ENCODE results near the gene DDC. TPM values are rescaled to one million over a fixed set of nuclear protein-coding genes. Genes with fewer than 3 reads are reported as not detected.

DDC gene
- total RNA-seq, 1 experiment from 2014 or later = not detected

DNA sequence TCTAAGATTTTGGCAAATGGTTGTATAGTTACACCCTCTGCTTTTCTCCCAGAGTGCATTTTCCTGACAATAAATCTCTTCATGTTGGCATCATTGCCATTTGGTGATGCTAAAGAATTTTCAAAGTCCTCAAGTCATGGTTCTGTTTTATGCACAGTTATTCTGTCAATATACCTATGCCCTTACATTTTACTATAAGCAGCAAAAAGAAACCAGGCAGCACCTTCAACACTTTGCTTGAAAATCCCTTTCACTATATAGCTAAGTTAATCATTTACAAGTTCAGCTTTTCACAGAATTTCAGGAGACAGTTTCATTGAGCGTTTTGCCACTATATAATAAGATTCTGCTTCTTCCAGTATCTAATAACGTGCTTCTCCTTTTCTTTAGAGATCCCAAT, 137.7 kb downstream of the DDC start:
- BruUV-seq (replicated peaks) = no TSS peak
- intact Hi-C loops (cut with micrococcal nuclease; ENCODE audit: unreplicated experiment) = no loop called here

DNA sequence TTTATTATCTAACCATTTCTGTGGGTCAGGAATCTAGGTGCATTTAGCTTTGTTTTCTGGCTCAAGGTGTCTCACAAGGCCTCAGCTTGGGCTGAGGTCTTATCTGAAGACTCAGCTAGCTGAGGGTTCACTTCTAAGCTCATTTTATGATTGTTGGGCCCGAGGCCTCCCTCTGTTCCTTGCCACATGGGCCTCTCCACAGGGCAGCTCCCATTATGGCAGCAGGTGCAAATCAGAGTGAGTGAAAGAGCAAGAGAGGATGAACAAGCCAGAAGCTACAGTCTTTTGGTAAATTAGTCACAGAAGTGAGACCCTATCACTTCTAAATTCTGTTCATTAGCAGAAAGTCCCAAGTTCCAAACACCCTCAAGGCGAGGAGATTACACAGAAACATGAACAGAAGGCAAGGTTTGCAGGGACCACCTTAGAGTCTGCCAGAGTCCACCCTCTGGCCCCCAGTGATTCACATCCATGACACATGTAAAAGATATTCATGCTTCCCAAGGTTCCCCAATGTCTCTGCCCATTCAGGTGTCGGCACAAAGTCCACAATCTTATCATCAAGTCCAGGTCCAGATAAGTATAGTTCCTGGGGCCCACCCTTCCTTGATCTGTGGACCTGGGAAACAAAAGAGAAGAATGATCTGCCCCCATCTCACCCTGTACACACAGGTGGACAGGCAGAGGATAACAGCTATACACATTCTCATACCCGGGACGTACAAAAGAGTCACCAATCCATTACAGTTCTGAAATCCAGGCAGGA, 138.7 kb downstream of the DDC start:
- Histone ChIP-seq H3K79me2 (ENCODE audit: low read depth) (no peaks in the 10 kb centered on the region), H3K27me3 (ENCODE audit: insufficient read depth, low read depth) (peaks cover 5% of the 10 kb centered on the region; the same call in 1 of the 2 replicates), H4K20me1 (ENCODE audit: insufficient read depth) (no peaks in the 10 kb centered on the region), H2AFZ (no peak overlapping the region), H3F3A (ENCODE audit: insufficient read depth, low read depth) (no peaks in the 10 kb centered on the region), H3K27ac (no peak overlapping the region), H3K4me1 (replicated peaks; ENCODE audit: insufficient read depth) (no peaks in the 10 kb centered on the region), H3K4me2 (no peak overlapping the region), H3K9me3 (ENCODE audit: insufficient read depth, low read depth) (no peaks in the 10 kb centered on the region), H3K4me3 (no peak overlapping the region), H3K9me2 (ENCODE audit: insufficient read depth) (no peaks in the 10 kb centered on the region), H3K36me3 (ENCODE audit: low read depth) (no peaks in the 10 kb centered on the region)
- ChIA-PET POLR2A (ENCODE audit: unreplicated experiment) (no interaction called here), CTCF (no interaction called here)
- TF ChIP-seq EZH2 (IDR thresholded peaks at IDR 0.05; ENCODE audit: low read depth) = no peak
- TF ChIP-seq, protein P1, sequence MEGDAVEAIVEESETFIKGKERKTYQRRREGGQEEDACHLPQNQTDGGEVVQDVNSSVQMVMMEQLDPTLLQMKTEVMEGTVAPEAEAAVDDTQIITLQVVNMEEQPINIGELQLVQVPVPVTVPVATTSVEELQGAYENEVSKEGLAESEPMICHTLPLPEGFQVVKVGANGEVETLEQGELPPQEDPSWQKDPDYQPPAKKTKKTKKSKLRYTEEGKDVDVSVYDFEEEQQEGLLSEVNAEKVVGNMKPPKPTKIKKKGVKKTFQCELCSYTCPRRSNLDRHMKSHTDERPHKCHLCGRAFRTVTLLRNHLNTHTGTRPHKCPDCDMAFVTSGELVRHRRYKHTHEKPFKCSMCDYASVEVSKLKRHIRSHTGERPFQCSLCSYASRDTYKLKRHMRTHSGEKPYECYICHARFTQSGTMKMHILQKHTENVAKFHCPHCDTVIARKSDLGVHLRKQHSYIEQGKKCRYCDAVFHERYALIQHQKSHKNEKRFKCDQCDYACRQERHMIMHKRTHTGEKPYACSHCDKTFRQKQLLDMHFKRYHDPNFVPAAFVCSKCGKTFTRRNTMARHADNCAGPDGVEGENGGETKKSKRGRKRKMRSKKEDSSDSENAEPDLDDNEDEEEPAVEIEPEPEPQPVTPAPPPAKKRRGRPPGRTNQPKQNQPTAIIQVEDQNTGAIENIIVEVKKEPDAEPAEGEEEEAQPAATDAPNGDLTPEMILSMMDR (conservative IDR thresholded peaks at IDR 0.05) = no peak
- intact Hi-C loops (cut with micrococcal nuclease; ENCODE audit: unreplicated experiment) = no loop called here
- DNase-seq = no peak
- no TSS peak for BruUV-seq (replicated peaks)

More for the DNA sequence above, 137.7 kb downstream of the DDC start:
- no peaks in the 10 kb centered on the region for H3K9me3 ChIP-seq (ENCODE audit: insufficient read depth, low read depth)
- H3F3A ChIP-seq (ENCODE audit: insufficient read depth, low read depth) = no peaks in the 10 kb centered on the region
- DNase-seq = no peak
- no peaks in the 10 kb centered on the region for H3K79me2 ChIP-seq (ENCODE audit: low read depth)
- no peaks in the 10 kb centered on the region for H4K20me1 ChIP-seq (ENCODE audit: insufficient read depth)
- H3K4me1 ChIP-seq (replicated peaks; ENCODE audit: insufficient read depth) = no peaks in the 10 kb centered on the region
- no peak overlapping the region for H3K4me2 ChIP-seq
- POLR2A ChIA-PET (ENCODE audit: unreplicated experiment) = no interaction called here
- no peaks in the 10 kb centered on the region for H3K9me2 ChIP-seq (ENCODE audit: insufficient read depth)
- no peak overlapping the region for H2AFZ ChIP-seq
- peaks cover 5% of the 10 kb centered on the region; the same call in 1 of the 2 replicates for H3K27me3 ChIP-seq (ENCODE audit: insufficient read depth, low read depth)
- CTCF ChIA-PET = no interaction called here
- H3K27ac ChIP-seq = no peak overlapping the region
- no peaks in the 10 kb centered on the region for H3K36me3 ChIP-seq (ENCODE audit: low read depth)
- TF ChIP-seq EZH2 (IDR thresholded peaks at IDR 0.05; ENCODE audit: low read depth) = no peak
- TF ChIP-seq, protein P1 (conservative IDR thresholded peaks at IDR 0.05) = no peak
- no peak overlapping the region for H3K4me3 ChIP-seq

DNA sequence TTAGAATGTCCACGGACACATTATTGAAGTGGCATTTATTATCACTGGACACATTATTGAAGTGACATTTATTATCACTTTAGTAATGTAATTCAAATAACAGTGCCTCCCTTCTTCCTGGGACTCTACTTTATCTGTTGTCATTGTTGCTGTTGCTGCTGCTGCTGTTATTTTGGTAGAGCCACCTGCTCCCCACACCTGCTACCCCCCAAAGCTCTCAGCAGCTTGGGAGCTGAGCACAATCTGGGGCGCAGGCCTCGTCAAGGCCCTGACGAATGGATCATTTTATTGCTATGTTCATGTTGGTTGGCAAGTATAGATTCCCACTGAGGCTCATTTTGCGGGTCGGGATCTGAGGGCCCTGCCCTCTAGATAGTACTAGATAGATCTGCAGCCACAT, 139.9 kb downstream of the DDC start:
- H3K4me2 ChIP-seq = no peak overlapping the region
- TF ChIP-seq, protein P1 (conservative IDR thresholded peaks at IDR 0.05) = no peak
- no peak for TF ChIP-seq EZH2 (IDR thresholded peaks at IDR 0.05; ENCODE audit: low read depth)
- intact Hi-C loops (cut with micrococcal nuclease; ENCODE audit: unreplicated experiment) = no loop called here
- ChIA-PET CTCF (no interaction called here), POLR2A (ENCODE audit: unreplicated experiment) (no interaction called here)
- no peak overlapping the region for H2AFZ ChIP-seq
- no peaks in the 10 kb centered on the region for H3K36me3 ChIP-seq (ENCODE audit: low read depth)
- peaks cover 5% of the 10 kb centered on the region; the same call in 1 of the 2 replicates for H3K27me3 ChIP-seq (ENCODE audit: insufficient read depth, low read depth)
- H3F3A ChIP-seq (ENCODE audit: insufficient read depth, low read depth) = no peaks in the 10 kb centered on the region
- no peaks in the 10 kb centered on the region for H3K79me2 ChIP-seq (ENCODE audit: low read depth)
- H4K20me1 ChIP-seq (ENCODE audit: insufficient read depth) = no peaks in the 10 kb centered on the region
- H3K4me1 ChIP-seq (replicated peaks; ENCODE audit: insufficient read depth) = no peaks in the 10 kb centered on the region
- no peak overlapping the region for H3K27ac ChIP-seq
- no TSS peak for BruUV-seq (replicated peaks)
- no peak overlapping the region for H3K4me3 ChIP-seq
- no peak for DNase-seq
- no peaks in the 10 kb centered on the region for H3K9me3 ChIP-seq (ENCODE audit: insufficient read depth, low read depth)
- no peaks in the 10 kb centered on the region for H3K9me2 ChIP-seq (ENCODE audit: insufficient read depth)

Measured in PC-9 (cell line).